ENCODE data around the gene ABTB2.

- TF ChIP-seq POLR2AphosphoS5 (IDR thresholded peaks at IDR 0.05) (no peak), POLR2A (IDR thresholded peaks at IDR 0.05) (no peak)
These were observed 34.2 kb downstream of the ABTB2 start for GRCh38 chr11:34323601-34324000.

Measured in upper lobe of left lung (tissue), 4 donors.